OCI-LY7 (cell line): Measurements from ENCODE around the gene RNGTT. TPM values are rescaled to one million over a fixed set of nuclear protein-coding genes. Genes with fewer than 3 reads are reported as not detected.
"Not testable (repeated sequence)": the region's sequence is repeated elsewhere in the genome, so short reads cannot be mapped to it uniquely, and the experiment has no call there.

ENCODE experiments used
- BruUV-seq: library from RNA; stranded (reverse); fragments of 400-500 nt; replicated peaks from 2 replicates; lab custom pipeline; 2021; lab: Mats Ljungman, UMichigan
- CTCF ChIA-PET: fragments of 300-600 bp; sonication (Branson Sonifier 250); formaldehyde crosslinking; loops from one replicate; lab custom pipeline; 2022; ENCODE audit warnings: antibody characterized with exemption; ENCODE audit not compliant: unreplicated experiment; lab: Charles Lee
- POLR2A ChIA-PET: fragments of 300-600 bp; sonication (Branson Sonifier 250); formaldehyde crosslinking; loops from one replicate; lab custom pipeline; 2022; ENCODE audit warnings: antibody characterized with exemption; lab: Charles Lee
- DNase-seq: peaks from one replicate; pipeline ENCODE4 v3.0.0-alpha.2; 2015; ENCODE audit warnings: low spot score
- H2AFZ ChIP-seq: fragments of 200-600 bp; sonication (generic), shearing (Covaris generic); 2 replicates; pipeline ENCODE4 v1.6.1; 2014; ENCODE audit warnings: mild to moderate bottlenecking, antibody characterized with exemption, low read length, moderate library complexity
- H3K27ac ChIP-seq: fragments of 200-600 bp; sonication (generic); 2 replicates; pipeline ENCODE4 v1.5.1; 2014; ENCODE audit warnings: mixed run types, low read depth, mild to moderate bottlenecking, moderate library complexity, low read length, inconsistent platforms; ENCODE audit not compliant: poor library complexity, severe bottlenecking
- H3K36me3 ChIP-seq: fragments of 200-600 bp; sonication (generic); 2 replicates; pipeline ENCODE4 v1.6.1; 2014; ENCODE audit warnings: mild to moderate bottlenecking, antibody characterized with exemption, low read length, moderate library complexity, mixed read lengths; ENCODE audit not compliant: insufficient read depth
- H3K4me1 ChIP-seq: fragments of 200-600 bp; sonication (generic); 2 replicates; pipeline ENCODE4 v1.5.1; 2014; ENCODE audit warnings: mild to moderate bottlenecking, low read length; ENCODE audit not compliant: insufficient read depth, poor library complexity, severe bottlenecking
- H3K4me2 ChIP-seq: fragments of 200-600 bp; sonication (generic); 2 replicates; pipeline ENCODE4 v1.6.1; 2014; ENCODE audit warnings: mild to moderate bottlenecking, low read length
- H3K4me3 ChIP-seq: fragments of 200-600 bp; sonication (generic); 2 replicates; pipeline ENCODE4 v1.5.1; 2014; ENCODE audit warnings: mild to moderate bottlenecking, low read depth, low read length; ENCODE audit not compliant: poor library complexity, severe bottlenecking
- H3K79me2 ChIP-seq: fragments of 200-600 bp; sonication (generic); 2 replicates; pipeline ENCODE4 v1.6.1; 2016; ENCODE audit warnings: low read depth, mild to moderate bottlenecking, low read length, moderate library complexity, mixed read lengths; ENCODE audit not compliant: insufficient read depth
- H3K9me2 ChIP-seq: fragments of 200-600 bp; sonication (generic); 2 replicates; pipeline ENCODE4 v1.6.1; 2016; ENCODE audit warnings: mild to moderate bottlenecking, low read length, mixed read lengths; ENCODE audit not compliant: insufficient read depth
- H3K9me3 ChIP-seq: fragments of 200-600 bp; sonication (generic); 2 replicates; pipeline ENCODE4 v1.6.1; 2014; ENCODE audit warnings: mild to moderate bottlenecking, mixed run types, low read length, mixed read lengths
- H4K20me1 ChIP-seq: fragments of 200-600 bp; sonication (generic); 2 replicates; pipeline ENCODE4 v1.6.1; 2014; ENCODE audit warnings: mild to moderate bottlenecking, antibody characterized with exemption, low read length, moderate library complexity, mixed read lengths; ENCODE audit not compliant: insufficient read depth
- EZH2phosphoT487 ChIP-seq: fragments of 200-600 bp; sonication (generic); IDR thresholded peaks from 2 replicates; pipeline ENCODE4 v1.6.1; 2018; ENCODE audit warnings: low read depth, borderline replicate concordance, mild to moderate bottlenecking, mixed run types, antibody characterized with exemption, low read length, moderate library complexity, mixed read lengths
- intact Hi-C: fragments of 100-400 bp; cut with micrococcal nuclease; formaldehyde crosslinking; loops from one replicate; pipeline ENCODE4 v1.10.0; 2022; ENCODE audit not compliant: unreplicated experiment
- total RNA-seq, 2 experiments: library from RNA; depleted of rRNA in 1 of 2; stranded (reverse); fragments of >200 nt in 1 of 2; shearing (Covaris generic) in 1 of 2; gene quantifications; 2 replicates each; pipeline ENCODE4 v1.2.3, GENCODE V29; 2014 to 2022
- TF ChIP-seq, protein P1 (sequence below): fragments of 200-600 bp; sonication (generic); conservative IDR thresholded peaks from 2 replicates; pipeline ENCODE4 v1.5.1; 2014; ENCODE audit warnings: mild to moderate bottlenecking, antibody characterized with exemption, low read length, moderate library complexity, mixed read lengths

Gene RNGTT
- total RNA-seq, 2 experiments from 2014 or later = 38.2 to 41.7 TPM

DNA sequence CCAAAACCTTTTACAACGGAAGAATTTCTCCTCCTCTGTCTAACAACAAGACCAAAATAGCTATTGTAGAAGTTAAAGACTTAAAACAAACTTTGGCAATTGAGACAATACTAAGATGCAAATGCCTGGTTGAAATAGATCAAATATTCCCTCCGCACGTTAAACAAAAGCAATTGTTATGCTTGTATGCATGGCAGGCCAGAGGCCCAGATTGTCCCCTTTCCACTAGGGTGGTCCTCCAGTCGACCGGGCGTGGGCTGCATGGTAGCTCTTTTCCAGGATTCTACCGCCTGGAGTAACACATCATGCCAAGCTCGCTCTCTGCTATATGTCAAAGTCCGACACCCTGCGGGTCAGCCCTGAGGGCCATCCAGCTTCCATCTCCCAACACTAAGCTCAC lies 234.7 kb downstream of the RNGTT start:
- intact Hi-C loops = no loop called here
- no peak for DNase-seq
- H3K27ac ChIP-seq = no peak overlapping the region

DNA sequence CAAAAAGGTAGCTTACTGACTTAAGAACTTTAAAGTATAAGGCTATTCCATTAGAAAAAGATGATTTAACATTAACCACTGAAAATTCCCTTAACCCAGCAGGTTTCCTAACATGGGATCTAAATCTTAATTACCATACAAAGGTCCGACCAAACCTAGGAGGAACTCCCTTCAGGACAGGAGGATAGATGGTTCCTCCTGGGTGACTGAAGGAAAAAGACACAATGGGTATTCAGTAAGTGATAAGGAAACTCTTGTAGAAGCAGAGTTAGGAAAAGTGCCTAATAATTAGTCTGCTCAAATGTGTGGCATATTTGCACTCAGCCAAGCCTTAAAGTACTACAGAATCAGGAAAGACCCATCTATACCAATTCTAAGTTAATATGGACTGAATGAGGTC lies 237.0 kb downstream of the RNGTT start:
- H3K27ac ChIP-seq, POLR2A ChIA-PET, DNase-seq, H4K20me1 ChIP-seq, H3K4me3 ChIP-seq, H2AFZ ChIP-seq, H3K9me3 ChIP-seq, H3K4me1 ChIP-seq, BruUV-seq, H3K79me2 ChIP-seq, H3K36me3 ChIP-seq, H3K4me2 ChIP-seq, H3K9me2 ChIP-seq, intact Hi-C loops, CTCF ChIA-PET: not testable (repeated sequence)

More for the DNA sequence above, 234.7 kb downstream of the RNGTT start:
- Histone ChIP-seq H3K4me2 (no peak overlapping the region), H2AFZ (no peak overlapping the region), H3K79me2 (no peaks in the 10 kb centered on the region), H4K20me1 (no peaks in the 10 kb centered on the region), H3K4me1 (no peaks in the 10 kb centered on the region), H3K9me2 (no peaks in the 10 kb centered on the region), H3K36me3 (peaks cover 6% of the 10 kb centered on the region; the same call in 1 of the 2 replicates), H3K4me3 (no peak overlapping the region), H3K9me3 (peaks cover 2% of the 10 kb centered on the region; the same call in 1 of the 2 replicates)
- TF ChIP-seq, protein P1, sequence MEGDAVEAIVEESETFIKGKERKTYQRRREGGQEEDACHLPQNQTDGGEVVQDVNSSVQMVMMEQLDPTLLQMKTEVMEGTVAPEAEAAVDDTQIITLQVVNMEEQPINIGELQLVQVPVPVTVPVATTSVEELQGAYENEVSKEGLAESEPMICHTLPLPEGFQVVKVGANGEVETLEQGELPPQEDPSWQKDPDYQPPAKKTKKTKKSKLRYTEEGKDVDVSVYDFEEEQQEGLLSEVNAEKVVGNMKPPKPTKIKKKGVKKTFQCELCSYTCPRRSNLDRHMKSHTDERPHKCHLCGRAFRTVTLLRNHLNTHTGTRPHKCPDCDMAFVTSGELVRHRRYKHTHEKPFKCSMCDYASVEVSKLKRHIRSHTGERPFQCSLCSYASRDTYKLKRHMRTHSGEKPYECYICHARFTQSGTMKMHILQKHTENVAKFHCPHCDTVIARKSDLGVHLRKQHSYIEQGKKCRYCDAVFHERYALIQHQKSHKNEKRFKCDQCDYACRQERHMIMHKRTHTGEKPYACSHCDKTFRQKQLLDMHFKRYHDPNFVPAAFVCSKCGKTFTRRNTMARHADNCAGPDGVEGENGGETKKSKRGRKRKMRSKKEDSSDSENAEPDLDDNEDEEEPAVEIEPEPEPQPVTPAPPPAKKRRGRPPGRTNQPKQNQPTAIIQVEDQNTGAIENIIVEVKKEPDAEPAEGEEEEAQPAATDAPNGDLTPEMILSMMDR = no peak
- no peak for TF ChIP-seq EZH2phosphoT487
- POLR2A ChIA-PET = interaction anchor here (0.9 to 1.1 kb wide), 3 partner anchors 16 to 127 kb away, joined by 3 to 4 read pairs (median 3); no protein-coding TSS in a partner anchor
- CTCF ChIA-PET = no interaction called here
- no TSS peak for BruUV-seq

DNA sequence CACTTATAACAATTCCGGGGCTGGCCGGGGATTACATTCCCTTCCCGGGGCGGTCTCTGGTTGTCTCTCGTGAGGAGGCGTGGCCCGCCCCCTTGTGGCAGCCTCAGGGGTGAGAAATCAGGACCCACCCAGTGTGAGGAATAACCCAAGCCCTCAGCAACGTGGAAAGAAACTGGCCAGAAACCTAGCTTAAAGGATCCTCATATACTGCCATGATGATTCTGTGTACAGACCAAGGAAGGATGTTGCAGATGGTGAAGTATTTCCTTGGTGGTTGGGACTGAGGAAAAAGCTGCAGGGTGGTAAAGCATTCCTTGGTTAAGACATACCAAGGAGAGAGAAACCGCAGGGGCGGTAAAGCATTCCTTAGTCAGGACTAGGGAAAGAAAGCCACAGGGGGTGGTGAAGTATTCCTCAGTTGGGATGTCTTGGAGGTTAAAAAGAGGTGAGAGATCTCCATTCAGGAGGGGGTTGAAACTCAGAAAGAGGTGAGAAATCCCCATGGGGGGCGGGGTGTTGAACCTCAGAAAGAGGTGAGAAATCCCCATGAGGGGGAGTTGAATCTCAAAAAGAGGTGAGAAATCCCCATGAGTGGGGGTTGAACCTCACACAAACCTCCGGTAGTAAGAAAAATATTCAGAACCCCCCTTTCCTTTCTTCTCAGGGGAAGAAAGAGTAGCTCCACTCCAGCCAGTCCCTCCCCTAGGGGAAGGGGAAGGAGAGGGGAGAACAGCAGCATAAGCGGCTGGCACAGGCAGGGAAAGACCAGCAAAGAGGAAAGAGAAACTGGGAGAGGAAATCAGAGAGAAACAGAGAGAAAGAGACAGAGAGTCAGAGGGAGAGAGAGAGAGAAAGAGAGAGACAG lies 238.1 kb downstream of the RNGTT start:
- CTCF ChIA-PET = no interaction called here
- TF ChIP-seq, protein P1 = peak; percentile 69
- no peak for TF ChIP-seq EZH2phosphoT487
- H3K36me3 ChIP-seq = peaks cover 6% of the 10 kb centered on the region; the same call in 1 of the 2 replicates
- H3K9me2 ChIP-seq = no peaks in the 10 kb centered on the region
- no peak overlapping the region for H3K4me2 ChIP-seq
- H3K27ac ChIP-seq = no peak overlapping the region
- H3K79me2 ChIP-seq = no peaks in the 10 kb centered on the region
- H4K20me1 ChIP-seq = no peaks in the 10 kb centered on the region
- intact Hi-C loops = no loop called here
- H3K9me3 ChIP-seq = no peaks in the 10 kb centered on the region
- BruUV-seq = no TSS peak
- DNase-seq = peak; percentile 18
- no peak overlapping the region for H3K4me3 ChIP-seq
- no peak overlapping the region for H2AFZ ChIP-seq
- no peaks in the 10 kb centered on the region for H3K4me1 ChIP-seq
- POLR2A ChIA-PET = no interaction called here
